Measurements from ENCODE around the gene TMEM44. TPM values are rescaled to one million over a fixed set of nuclear protein-coding genes. Genes with fewer than 3 reads are reported as not detected.

The TMEM44 gene
- total RNA-seq, 1 donor from 2014 or later = 7.5 TPM

DNA sequence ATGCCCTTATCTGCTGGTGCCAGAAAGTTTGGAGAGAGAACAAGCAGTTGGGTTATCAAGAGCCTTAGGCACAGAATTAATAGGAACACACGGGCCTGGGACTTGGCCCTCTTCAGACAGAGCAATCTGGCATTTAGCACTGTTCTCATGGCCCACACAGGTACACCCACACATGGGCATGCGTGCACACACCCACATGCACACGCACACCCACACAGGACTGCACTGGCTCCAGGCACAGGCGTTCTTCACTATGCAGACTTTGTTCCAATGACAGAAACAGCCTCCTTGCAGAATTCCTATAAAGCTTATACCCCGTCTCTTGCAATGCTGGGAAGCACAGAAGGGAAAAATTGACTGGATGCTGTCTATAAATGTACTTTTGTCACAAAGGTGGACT lies 36.3 kb downstream of the TMEM44 start:
- DNase-seq = no peak
- Histone ChIP-seq H3K27ac (replicated peaks) (no peak overlapping the region), H3K27me3 (ENCODE audit: low read depth) (no peaks in the 10 kb centered on the region), H3K36me3 (peaks cover 2% of the 10 kb centered on the region), H3K9me3 (replicated peaks) (no peaks in the 10 kb centered on the region), H3K4me3 (no peak overlapping the region), H3K4me1 (peaks cover 4% of the 10 kb centered on the region)
- intact Hi-C loops (cut with micrococcal nuclease) = no loop called here
- TF ChIP-seq, protein P1, sequence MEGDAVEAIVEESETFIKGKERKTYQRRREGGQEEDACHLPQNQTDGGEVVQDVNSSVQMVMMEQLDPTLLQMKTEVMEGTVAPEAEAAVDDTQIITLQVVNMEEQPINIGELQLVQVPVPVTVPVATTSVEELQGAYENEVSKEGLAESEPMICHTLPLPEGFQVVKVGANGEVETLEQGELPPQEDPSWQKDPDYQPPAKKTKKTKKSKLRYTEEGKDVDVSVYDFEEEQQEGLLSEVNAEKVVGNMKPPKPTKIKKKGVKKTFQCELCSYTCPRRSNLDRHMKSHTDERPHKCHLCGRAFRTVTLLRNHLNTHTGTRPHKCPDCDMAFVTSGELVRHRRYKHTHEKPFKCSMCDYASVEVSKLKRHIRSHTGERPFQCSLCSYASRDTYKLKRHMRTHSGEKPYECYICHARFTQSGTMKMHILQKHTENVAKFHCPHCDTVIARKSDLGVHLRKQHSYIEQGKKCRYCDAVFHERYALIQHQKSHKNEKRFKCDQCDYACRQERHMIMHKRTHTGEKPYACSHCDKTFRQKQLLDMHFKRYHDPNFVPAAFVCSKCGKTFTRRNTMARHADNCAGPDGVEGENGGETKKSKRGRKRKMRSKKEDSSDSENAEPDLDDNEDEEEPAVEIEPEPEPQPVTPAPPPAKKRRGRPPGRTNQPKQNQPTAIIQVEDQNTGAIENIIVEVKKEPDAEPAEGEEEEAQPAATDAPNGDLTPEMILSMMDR (IDR thresholded peaks at IDR 0.05; ENCODE audit: borderline replicate concordance) = no peak

DNA sequence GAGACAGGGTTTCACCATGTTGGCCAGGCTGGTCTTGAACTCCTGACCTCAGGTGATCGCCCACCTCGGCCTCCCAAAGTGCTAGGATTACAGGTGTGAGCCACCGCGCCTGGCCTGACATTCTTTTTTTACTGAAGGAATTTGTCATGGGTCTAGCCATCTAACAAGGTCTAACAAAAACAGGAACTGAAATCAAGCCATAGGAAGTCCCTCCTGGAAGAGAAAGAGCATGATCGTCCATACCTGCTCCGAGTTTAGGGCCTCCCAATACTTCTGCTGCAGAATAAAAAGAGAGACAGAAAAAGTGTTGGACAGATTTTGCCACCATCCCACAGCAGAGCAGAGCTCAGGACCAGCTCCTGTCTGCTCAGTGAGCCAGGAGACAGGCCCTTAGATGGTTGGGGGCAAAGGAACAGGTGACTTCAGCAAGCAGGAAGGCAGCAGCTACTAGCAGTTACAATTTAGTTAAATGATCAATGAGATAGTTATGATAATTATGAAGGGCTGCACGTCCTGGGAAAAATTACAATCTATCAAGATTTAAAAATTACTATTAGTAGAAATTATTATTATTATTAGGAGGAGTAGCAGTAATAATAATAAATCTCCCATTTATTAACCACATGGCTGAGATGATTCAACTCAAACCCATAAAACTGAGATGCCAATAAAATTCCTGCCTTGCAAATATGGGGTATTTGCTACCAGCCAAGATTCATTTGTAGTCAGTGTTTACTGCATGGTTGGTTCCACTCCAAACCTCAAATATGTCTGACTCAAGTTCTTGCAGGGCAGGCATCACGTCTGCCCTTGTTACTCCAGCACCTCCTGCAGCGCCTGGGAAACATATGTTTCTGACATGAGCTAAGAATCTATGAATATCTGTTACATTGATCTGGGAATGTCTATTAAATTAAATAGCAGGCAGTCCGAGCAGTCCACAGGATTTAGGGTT lies 40.1 kb downstream of the TMEM44 start:
- no peak for DNase-seq
- Histone ChIP-seq H3K27ac (replicated peaks) (no peak overlapping the region), H3K4me3 (no peak overlapping the region), H3K9me3 (replicated peaks) (no peaks in the 10 kb centered on the region), H3K36me3 (peaks cover 4% of the 10 kb centered on the region), H3K4me1 (peaks cover 5% of the 10 kb centered on the region), H3K27me3 (ENCODE audit: low read depth) (no peaks in the 10 kb centered on the region)
- TF ChIP-seq, protein P1 (IDR thresholded peaks at IDR 0.05; ENCODE audit: borderline replicate concordance) = no peak
- intact Hi-C loops (cut with micrococcal nuclease) = loop anchor here (5.0 kb wide), 1 partner anchor 121 kb away; no protein-coding TSS in a partner anchor

DNA sequence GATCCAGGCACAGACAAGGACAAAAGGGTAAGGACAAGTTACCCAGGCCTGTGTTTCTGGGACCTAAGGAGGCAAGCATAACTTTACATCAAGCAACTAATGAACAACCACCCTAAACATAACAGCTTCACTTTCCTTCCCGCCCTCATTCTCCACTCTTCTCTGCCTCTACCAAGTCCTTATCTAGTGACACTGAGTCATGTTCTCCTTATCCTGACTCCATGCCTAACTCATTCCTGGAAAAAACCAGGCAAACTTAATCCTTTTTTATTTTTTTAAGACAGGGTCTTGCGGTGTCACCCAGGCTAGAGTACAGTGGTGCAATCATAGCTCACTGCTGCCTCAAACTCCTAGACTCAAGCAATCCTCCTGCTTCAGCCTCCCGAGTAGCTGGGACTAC lies 44.5 kb downstream of the TMEM44 start:
- TF ChIP-seq, protein P1 (IDR thresholded peaks at IDR 0.05; ENCODE audit: borderline replicate concordance) = no peak
- peaks cover 6% of the 10 kb centered on the region for H3K36me3 ChIP-seq
- H3K4me1 ChIP-seq = peaks cover 36% of the 10 kb centered on the region
- intact Hi-C loops (cut with micrococcal nuclease) = no loop called here
- no peak overlapping the region for H3K27ac ChIP-seq (replicated peaks)
- no peaks in the 10 kb centered on the region for H3K27me3 ChIP-seq (ENCODE audit: low read depth)
- no peak overlapping the region for H3K4me3 ChIP-seq
- H3K9me3 ChIP-seq (replicated peaks) = no peaks in the 10 kb centered on the region
- DNase-seq = no peak

DNA sequence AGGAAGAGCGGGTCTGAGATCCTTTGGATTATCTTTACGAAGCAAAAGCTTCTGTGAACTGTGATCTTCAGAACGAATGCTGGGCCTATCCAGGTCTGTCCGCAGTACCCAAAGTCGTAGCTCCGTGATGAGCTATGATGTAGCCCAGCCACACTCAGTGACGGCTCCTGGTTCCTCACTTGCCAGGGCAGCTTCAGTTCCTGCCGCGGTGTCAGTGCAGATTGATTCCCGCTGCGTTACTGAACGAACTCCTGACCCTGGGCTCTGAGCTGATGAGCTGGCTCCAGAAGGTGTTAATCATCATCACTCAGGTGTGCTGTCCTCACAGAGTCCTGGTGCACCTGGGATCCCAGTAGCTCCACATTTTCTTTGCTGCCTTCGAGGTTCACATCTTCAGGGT lies 45.0 kb downstream of the TMEM44 start:
- Histone ChIP-seq H3K27ac (replicated peaks) (no peak overlapping the region), H3K4me3 (no peak overlapping the region), H3K36me3 (peaks cover 6% of the 10 kb centered on the region), H3K27me3 (ENCODE audit: low read depth) (no peaks in the 10 kb centered on the region), H3K4me1 (peaks cover 33% of the 10 kb centered on the region), H3K9me3 (replicated peaks) (no peaks in the 10 kb centered on the region)
- TF ChIP-seq, protein P1 (IDR thresholded peaks at IDR 0.05; ENCODE audit: borderline replicate concordance) = no peak
- intact Hi-C loops (cut with micrococcal nuclease) = no loop called here
- DNase-seq = no peak

DNA sequence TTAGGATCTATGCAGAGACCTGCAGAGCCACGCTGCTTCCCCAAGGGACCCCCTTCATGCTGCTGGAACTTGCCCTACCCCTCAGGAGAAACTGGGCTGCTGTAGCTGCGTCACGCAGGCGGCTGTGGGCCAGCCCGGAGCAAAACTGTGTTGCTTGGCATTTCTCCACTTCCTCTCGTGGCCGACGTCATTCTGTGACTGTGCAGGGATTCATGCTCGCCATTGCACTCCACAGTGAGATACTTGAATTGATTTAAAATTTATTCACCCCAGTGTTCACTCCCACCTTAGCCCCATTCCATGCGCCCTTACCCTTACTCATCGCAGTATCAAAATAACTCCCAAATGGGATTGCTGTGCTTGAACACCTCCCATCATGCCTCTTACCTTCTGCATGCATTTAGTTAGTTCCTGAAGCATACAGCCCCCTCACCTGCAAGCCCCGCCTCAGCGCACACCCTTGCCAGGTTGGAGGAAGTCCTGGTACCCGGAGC lies 45.7 kb downstream of the TMEM44 start:
- Histone ChIP-seq H3K27ac (replicated peaks) (peak overlapping the region; percentile 36), H3K9me3 (replicated peaks) (no peaks in the 10 kb centered on the region), H3K36me3 (peaks cover 6% of the 10 kb centered on the region), H3K27me3 (ENCODE audit: low read depth) (no peaks in the 10 kb centered on the region), H3K4me1 (peaks cover 33% of the 10 kb centered on the region), H3K4me3 (no peak overlapping the region)
- intact Hi-C loops (cut with micrococcal nuclease) = no loop called here
- TF ChIP-seq, protein P1 (IDR thresholded peaks at IDR 0.05; ENCODE audit: borderline replicate concordance) = no peak
- peak; percentile 46 for DNase-seq
